H1 (cell line): ENCODE results near the gene XRCC6.

Experiments used
- FOSL1 ChIP-seq: IDR thresholded peaks from 2 replicates; pipeline ENCODE4 v1.6.1; 2011; ENCODE audit warnings: mild to moderate bottlenecking, low read depth, low read length, moderate library complexity; ENCODE audit not compliant: insufficient read depth
- KDM1A ChIP-seq: fragments of 200-600, 300-600 bp; sonication (generic); IDR thresholded peaks from 2 replicates; pipeline ENCODE4 v1.7.1; 2016; ENCODE audit warnings: mild to moderate bottlenecking, low read length, borderline replicate concordance
- POLR2A ChIP-seq, 2 experiments: IDR thresholded peaks; 1 replicate in 1 of 2; 2 replicates in 1 of 2; pipeline ENCODE4 v1.6.1; 2011; ENCODE audit warnings: low read depth in 2 of 2, low read length in 2 of 2, mild to moderate bottlenecking in 2 of 2; ENCODE audit errors: control extremely low read depth in 1 of 2
- POLR2AphosphoS5 ChIP-seq: IDR thresholded peaks from 2 replicates; pipeline ENCODE4 v1.6.1; 2011; ENCODE audit warnings: low read depth, low read length
- RFX5 ChIP-seq: IDR thresholded peaks from 2 replicates; pipeline ENCODE4 v1.6.1; 2011; ENCODE audit warnings: low read depth, low read length, improper control_type of control experiment, borderline replicate concordance
- SIN3A ChIP-seq, 2 experiments: IDR thresholded peaks in 1 of 2; conservative IDR thresholded peaks in 1 of 2; 2 replicates each; pipeline ENCODE4 v1.6.1; 2011 to 2012; ENCODE audit warnings: low read length in 2 of 2, improper control_type of control experiment in 1 of 2, low read depth in 1 of 2, mild to moderate bottlenecking in 1 of 2
- TAF1 ChIP-seq: IDR thresholded peaks from 2 replicates; pipeline ENCODE4 v1.6.1; 2011; ENCODE audit warnings: mild to moderate bottlenecking, low read depth, low read length
- USF2 ChIP-seq: IDR thresholded peaks from 2 replicates; pipeline ENCODE4 v1.6.1; 2011; ENCODE audit warnings: low read length, improper control_type of control experiment
- TF ChIP-seq, protein P1 (sequence below), 3 experiments: IDR thresholded peaks; 1 replicate in 2 of 3; 2 replicates in 1 of 3; pipeline versions ENCODE4 v1.5.1 to v1.6.1; 2011; ENCODE audit warnings: low read length in 3 of 3, mild to moderate bottlenecking in 3 of 3, inconsistent platforms in 2 of 3, low read depth in 1 of 3, moderate library complexity in 1 of 3; ENCODE audit not compliant: insufficient read depth in 1 of 3; ENCODE audit errors: control extremely low read depth in 1 of 3

- TF ChIP-seq SIN3A (conservative IDR thresholded peaks at IDR 0.05 in 1 of 2, IDR thresholded peaks at IDR 0.05 in 1 of 2; ENCODE audit: low read depth in 1 of 2, low read length in 2 of 2): 0 out of 4 replicates have a peak, but pooled peaks of 1 of the 2 experiments have one; percentile 20
- TF ChIP-seq FOSL1: no peak
- TF ChIP-seq POLR2A (IDR thresholded peaks at IDR 0.05; ENCODE audit: control extremely low read depth in 1 of 2, low read depth in 2 of 2, low read length in 2 of 2): no peak; a peak in 1 of 3 replicates
- TF ChIP-seq RFX5: no peak
- TF ChIP-seq, protein P1, sequence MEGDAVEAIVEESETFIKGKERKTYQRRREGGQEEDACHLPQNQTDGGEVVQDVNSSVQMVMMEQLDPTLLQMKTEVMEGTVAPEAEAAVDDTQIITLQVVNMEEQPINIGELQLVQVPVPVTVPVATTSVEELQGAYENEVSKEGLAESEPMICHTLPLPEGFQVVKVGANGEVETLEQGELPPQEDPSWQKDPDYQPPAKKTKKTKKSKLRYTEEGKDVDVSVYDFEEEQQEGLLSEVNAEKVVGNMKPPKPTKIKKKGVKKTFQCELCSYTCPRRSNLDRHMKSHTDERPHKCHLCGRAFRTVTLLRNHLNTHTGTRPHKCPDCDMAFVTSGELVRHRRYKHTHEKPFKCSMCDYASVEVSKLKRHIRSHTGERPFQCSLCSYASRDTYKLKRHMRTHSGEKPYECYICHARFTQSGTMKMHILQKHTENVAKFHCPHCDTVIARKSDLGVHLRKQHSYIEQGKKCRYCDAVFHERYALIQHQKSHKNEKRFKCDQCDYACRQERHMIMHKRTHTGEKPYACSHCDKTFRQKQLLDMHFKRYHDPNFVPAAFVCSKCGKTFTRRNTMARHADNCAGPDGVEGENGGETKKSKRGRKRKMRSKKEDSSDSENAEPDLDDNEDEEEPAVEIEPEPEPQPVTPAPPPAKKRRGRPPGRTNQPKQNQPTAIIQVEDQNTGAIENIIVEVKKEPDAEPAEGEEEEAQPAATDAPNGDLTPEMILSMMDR (IDR thresholded peaks at IDR 0.05; ENCODE audit: control extremely low read depth in 1 of 3, insufficient read depth in 1 of 3, low read depth in 1 of 3, low read length in 3 of 3): no peak
- no peak for TF ChIP-seq KDM1A
- TF ChIP-seq POLR2AphosphoS5: no peak; the same call in 1 of the 2 replicates
- no peak for TF ChIP-seq USF2
- no peak for TF ChIP-seq TAF1
These were observed 750 bp downstream of the XRCC6 start for GRCh38 chr22:41621911-41622179.
